Glutamatergic neuron (in vitro differentiated cells): ENCODE results near the gene MED25. TPM values are rescaled to one million over a fixed set of nuclear protein-coding genes. Genes with fewer than 3 reads are reported as not detected.

Source experiments
- DNase-seq: peaks from one replicate; pipeline ENCODE4 v3.0.0; 2022
- H3K27ac Mint-ChIP-seq: one replicate; pipeline ENCODE4 v1.8.0; 2020; ENCODE audit warnings: mild to moderate bottlenecking, mixed read lengths, inconsistent platforms; ENCODE audit not compliant: unreplicated experiment
- H3K27me3 Mint-ChIP-seq: one replicate; pipeline ENCODE4 v1.8.0; 2020; ENCODE audit warnings: mild to moderate bottlenecking, moderate library complexity, mixed read lengths, inconsistent platforms; ENCODE audit not compliant: unreplicated experiment
- H3K36me3 Mint-ChIP-seq: one replicate; pipeline ENCODE4 v1.8.0; 2020; ENCODE audit warnings: mild to moderate bottlenecking, mixed read lengths, inconsistent platforms; ENCODE audit not compliant: unreplicated experiment
- H3K4me1 Mint-ChIP-seq: one replicate; pipeline ENCODE4 v1.8.0; 2020; ENCODE audit warnings: mild to moderate bottlenecking, low read depth, mixed read lengths, inconsistent platforms; ENCODE audit not compliant: unreplicated experiment
- H3K4me3 Mint-ChIP-seq: one replicate; pipeline ENCODE4 v1.8.0; 2020; ENCODE audit warnings: mild to moderate bottlenecking, mixed read lengths, inconsistent platforms; ENCODE audit not compliant: unreplicated experiment
- H3K9me3 Mint-ChIP-seq: one replicate; pipeline ENCODE4 v1.8.0; 2020; ENCODE audit warnings: mild to moderate bottlenecking, moderate library complexity, mixed read lengths, inconsistent platforms; ENCODE audit not compliant: unreplicated experiment
- total RNA-seq: library from RNA; stranded (reverse); fragmentation: NEBNext Ultra II Directional; extraction: Animal tissue kit (Norgen Biotek cat#: 25700); gene quantifications from one replicate; pipeline ENCODE4 v1.2.1, GENCODE V29; 2021; ENCODE audit not compliant: unreplicated experiment
- TF ChIP-seq, protein P1 (sequence below): fragments of 200-600 bp; sonication (generic); IDR thresholded peaks from one replicate; pipeline ENCODE4 v1.5.0; 2021; ENCODE audit not compliant: partially characterized antibody, unreplicated experiment

Gene MED25
- total RNA-seq, 1 donor from 2014 or later = 51.0 TPM

DNA sequence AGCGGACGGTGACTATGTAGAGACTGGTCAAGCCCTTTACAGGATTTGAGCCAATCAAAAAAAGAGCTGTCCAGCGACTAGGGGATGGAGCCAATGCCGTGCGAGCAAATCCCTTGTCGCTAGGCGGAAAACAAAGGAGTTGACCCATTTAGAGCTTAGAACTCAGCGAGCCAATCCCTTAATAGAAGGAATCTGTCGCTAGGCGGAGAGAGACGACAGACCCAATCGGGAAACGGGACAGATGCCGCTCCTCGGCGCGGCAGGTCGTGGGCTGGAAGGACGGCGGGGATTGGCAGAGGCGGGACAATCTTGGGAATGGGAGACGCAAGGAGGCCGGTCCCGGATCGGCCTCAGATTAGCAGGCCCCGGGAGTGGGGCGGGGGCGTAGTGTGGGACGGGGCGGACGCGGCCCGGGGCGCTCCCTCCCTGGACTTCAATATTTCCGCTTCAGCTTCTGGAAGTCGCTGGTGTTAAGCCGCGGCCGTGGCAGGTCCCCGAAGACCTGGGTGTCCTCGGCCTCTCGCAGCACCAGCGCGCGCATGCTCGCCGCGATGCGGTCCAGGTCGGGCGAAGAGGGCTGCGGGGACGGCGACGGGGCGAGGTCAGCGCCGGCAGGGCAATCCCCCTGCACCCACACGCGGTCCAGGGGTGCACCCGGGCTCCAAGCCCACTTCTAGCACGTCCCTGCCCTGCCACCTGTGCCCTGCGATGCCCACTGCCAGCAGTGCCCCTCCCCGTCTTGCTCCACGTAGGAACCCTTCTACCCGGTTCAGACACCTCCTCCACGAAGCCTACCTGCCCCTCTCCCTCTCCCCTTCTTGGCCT is 51.6 kb downstream of the MED25 start:
- H3K27me3 Mint-ChIP-seq = peaks cover 14% of the 10 kb centered on the region
- H3K9me3 Mint-ChIP-seq = peaks cover 13% of the 10 kb centered on the region
- H3K4me1 Mint-ChIP-seq = peaks cover 16% of the 10 kb centered on the region
- no peaks in the 10 kb centered on the region for H3K36me3 Mint-ChIP-seq
- TF ChIP-seq, protein P1, sequence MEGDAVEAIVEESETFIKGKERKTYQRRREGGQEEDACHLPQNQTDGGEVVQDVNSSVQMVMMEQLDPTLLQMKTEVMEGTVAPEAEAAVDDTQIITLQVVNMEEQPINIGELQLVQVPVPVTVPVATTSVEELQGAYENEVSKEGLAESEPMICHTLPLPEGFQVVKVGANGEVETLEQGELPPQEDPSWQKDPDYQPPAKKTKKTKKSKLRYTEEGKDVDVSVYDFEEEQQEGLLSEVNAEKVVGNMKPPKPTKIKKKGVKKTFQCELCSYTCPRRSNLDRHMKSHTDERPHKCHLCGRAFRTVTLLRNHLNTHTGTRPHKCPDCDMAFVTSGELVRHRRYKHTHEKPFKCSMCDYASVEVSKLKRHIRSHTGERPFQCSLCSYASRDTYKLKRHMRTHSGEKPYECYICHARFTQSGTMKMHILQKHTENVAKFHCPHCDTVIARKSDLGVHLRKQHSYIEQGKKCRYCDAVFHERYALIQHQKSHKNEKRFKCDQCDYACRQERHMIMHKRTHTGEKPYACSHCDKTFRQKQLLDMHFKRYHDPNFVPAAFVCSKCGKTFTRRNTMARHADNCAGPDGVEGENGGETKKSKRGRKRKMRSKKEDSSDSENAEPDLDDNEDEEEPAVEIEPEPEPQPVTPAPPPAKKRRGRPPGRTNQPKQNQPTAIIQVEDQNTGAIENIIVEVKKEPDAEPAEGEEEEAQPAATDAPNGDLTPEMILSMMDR = peak; percentile 25
- no peak overlapping the region for H3K4me3 Mint-ChIP-seq
- peak; percentile 93 for DNase-seq
- H3K27ac Mint-ChIP-seq = peak overlapping the region; percentile 96

DNA sequence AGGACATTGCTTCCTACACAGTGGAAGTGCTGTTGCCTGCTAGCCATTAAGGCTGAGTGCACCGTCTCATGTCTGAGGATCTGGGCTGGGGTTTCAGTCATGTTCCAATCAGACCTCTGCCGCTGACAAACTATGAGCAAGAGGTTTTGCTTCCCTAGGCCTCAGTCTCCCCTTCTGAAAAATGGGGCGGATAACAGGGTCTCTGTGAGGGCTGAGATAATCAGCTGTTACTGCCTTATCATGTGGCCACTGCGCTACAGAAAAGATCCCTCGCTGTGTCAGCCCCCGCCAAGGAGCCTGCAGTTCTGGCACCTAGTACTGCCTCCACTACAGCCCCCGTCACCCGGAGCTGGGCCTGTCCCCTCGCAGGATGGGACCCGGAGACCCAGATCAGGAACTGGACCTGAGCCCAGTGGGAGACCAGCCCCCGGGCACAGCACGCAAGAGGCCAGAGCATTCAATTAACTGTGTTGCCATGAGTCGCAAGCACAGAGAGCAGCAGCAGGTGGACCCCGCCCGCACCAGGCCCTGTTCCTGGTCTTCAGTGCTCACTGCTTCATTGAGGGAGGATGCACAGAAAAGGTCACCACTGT is 52.3 kb downstream of the MED25 start:
- Mint-ChIP-seq H3K9me3 (peaks cover 11% of the 10 kb centered on the region), H3K4me3 (no peak overlapping the region), H3K36me3 (no peaks in the 10 kb centered on the region), H3K27me3 (peaks cover 13% of the 10 kb centered on the region), H3K27ac (peak overlapping the region; percentile 96), H3K4me1 (peaks cover 18% of the 10 kb centered on the region)
- DNase-seq = no peak
- TF ChIP-seq, protein P1 = no peak

DNA sequence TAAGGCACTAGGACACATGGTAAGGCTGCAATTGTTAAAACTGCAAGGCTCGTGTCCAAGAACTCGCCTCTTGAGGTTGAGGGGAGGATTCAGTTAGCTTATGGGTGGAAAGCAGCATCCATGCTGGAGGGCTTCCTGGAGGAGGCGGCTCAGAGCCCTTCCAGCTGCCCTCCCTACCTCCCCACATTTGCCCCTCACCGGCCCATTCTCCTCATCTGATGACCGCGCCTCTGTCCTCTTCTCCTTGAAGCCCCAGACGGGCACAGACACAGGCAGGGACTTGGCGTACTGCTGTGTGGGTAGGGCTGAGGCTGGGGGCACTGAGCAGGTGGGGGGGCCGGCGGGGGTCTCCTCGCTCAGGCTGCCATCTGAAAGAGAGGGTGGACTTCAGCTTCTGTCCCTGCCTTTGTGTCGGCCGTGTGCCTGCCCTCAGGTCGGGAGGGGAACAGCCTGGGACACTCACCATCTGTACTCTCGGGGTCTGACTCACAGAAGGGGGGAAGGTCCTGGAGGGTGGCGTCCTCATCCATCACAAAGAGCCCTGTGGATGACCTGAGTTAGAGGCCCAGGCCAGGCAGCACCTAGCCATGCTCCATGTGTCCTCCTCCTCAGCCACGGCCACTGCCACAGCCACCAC is 53.4 kb downstream of the MED25 start:
- TF ChIP-seq, protein P1 = no peak
- peaks cover 12% of the 10 kb centered on the region for H3K9me3 Mint-ChIP-seq
- peaks cover 17% of the 10 kb centered on the region for H3K4me1 Mint-ChIP-seq
- H3K4me3 Mint-ChIP-seq = peak overlapping the region; percentile 57
- peaks cover 15% of the 10 kb centered on the region for H3K27me3 Mint-ChIP-seq
- H3K36me3 Mint-ChIP-seq = no peaks in the 10 kb centered on the region
- H3K27ac Mint-ChIP-seq = peak overlapping the region; percentile 85
- DNase-seq = no peak

DNA sequence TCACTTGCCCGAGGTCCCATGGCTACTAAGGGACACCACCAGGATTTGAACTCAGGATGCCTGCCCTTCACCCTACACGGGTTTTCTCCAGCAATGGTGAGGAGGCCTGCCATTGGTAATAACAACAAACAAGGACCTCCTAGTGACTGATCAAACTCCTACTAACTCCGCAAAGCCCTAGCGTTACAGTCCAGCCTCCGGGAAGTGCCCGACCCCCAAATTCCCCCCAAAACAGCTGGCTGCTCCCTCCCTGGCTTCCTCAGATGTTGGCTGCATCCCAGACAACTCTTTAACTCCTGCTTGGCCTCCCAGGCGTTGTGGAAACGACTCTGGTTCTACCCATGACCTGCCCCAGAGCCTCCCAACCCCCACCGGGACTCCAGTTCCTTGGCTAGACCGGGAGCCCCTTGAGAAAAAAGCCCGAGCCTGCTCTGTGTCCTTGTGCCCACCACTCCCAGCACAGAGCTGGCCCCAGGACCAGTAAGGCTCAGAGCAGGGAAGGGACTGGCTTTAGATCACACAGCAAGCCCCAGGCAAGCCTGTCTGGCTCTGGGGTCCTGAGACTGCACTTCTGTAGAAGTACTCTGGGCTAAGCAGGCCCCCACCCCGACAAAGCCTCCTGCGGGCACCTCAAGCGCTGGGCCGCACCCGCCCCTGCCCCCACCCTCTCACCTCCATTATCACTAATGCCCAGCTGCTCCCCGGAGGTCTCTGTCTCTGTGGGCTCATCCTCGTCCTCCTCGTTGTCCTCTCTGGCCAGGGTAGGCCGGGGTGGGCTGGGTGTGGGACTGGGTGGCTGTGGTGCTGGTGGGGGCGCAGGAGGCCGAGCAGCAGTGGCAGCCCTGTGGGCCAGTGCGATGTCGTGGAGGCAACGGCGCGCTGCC is 54.4 kb downstream of the MED25 start:
- Mint-ChIP-seq H3K4me1 (peaks cover 13% of the 10 kb centered on the region), H3K27me3 (peaks cover 15% of the 10 kb centered on the region), H3K36me3 (no peaks in the 10 kb centered on the region), H3K27ac (peak overlapping the region; percentile 85), H3K9me3 (peaks cover 12% of the 10 kb centered on the region), H3K4me3 (no peak overlapping the region)
- TF ChIP-seq, protein P1 = no peak
- no peak for DNase-seq
